Activated CD8-positive, alpha-beta memory T cell treated with anti-CD3 and anti-CD28 coated beads for 1 hour (primary cell): Measurements from ENCODE around the gene MFNG.

Source experiments
- DNase-seq, 2 donors: peaks; one replicate each; pipeline ENCODE4 v3.0.0-alpha.2; 2020; ENCODE audit warnings: low read depth in 1 of 2; ENCODE audit errors: extremely low read depth in 1 of 2

MFNG gene

GRCh38 chr22:37497062-37497599 lies 10.9 kb upstream of the MFNG start:
- DNase-seq: no peak

DNA sequence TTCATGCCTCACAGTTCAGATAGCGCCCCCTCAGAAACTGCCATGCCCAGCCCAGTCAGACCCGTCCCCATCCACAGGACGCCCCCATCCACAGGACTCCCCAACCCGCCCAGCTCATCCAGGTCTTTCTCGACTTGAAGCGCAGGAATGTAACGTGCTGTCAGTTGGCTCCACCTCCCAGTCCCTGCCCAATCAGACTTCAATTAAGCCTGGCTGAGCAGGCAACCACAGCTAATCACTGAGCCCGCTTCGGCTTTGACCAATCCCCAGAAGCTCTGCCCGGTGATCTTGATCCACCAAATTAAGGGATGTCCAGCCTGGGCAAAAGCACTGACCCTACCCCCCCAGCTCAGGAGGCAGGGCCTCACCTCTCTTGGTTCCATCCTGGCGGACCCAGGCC lies 10.5 kb upstream of the MFNG start:
- DNase-seq: no peak

GRCh38 chr22:37493979-37494378 lies 7.8 kb upstream of the MFNG start:
- no peak for DNase-seq

GRCh38 chr22:37492428-37493344 lies 6.5 kb upstream of the MFNG start:
- peak in 1 of 2 donors; percentile 25 for DNase-seq

DNA sequence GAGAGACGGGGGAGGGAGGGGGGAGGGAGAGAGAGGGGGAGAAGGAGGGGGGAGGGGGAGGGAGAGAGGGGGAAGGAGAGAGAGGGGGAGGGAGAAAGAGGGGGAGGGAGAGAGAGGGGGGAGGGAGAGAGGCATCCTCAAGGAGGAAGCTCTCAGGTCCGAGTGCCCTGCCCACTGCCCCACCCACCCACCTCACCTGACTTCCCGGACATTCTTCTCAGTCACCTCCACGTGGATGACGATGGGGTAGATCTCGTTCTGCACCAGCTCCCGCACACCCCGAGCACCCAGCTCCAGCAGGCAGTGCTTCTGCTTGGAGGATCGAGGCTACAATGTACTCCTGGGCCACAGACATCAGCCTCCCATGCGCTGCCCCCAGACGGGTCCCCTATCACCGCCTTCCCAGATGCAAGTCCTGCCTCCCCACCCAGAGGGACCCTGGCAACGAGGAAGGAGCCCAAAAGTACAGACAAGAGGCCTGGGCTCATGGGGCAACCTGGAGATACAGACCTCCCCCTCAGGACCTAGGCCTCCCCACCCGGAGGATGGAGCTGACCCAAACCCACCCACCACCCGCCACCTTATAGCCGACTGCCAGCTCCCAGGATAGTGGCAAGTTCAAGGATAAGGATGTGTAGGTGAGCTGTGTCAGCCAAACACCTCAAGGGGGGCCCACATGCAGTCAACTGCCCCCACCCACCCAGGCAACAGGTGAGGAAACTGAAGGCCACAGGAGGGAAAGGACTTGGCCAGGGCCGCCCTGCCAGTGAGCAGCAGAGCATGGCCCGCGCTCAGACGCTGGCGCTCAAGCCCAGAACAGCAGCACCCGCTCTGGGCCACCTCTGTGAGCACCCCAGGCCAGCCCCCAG lies 5.6 kb upstream of the MFNG start:
- DNase-seq: no peak

DNA sequence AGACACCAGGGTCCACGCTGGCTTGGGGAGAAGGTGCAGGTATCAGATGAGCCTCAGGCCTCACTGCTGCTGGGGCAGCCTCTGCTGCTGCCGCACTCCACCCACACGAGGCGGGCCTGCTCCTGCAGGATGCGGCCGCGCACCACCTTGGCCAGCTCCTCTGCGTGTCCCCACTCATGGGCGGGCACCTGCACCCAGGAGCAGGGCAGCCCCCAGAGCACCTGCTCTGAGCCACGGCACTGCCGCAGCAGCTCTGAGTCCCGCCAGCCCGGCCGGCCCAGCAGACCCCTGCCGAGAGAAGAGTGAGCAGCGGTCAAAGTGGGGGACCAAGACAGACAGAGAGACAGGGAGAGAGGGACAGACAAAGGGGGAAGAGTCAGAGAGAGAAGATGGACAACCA lies 4.9 kb upstream of the MFNG start:
- DNase-seq: no peak

GRCh38 chr22:37489983-37490382 lies 3.8 kb upstream of the MFNG start:
- no peak for DNase-seq

GRCh38 chr22:37488337-37489135 lies 2.4 kb upstream of the MFNG start:
- no peak for DNase-seq

DNA sequence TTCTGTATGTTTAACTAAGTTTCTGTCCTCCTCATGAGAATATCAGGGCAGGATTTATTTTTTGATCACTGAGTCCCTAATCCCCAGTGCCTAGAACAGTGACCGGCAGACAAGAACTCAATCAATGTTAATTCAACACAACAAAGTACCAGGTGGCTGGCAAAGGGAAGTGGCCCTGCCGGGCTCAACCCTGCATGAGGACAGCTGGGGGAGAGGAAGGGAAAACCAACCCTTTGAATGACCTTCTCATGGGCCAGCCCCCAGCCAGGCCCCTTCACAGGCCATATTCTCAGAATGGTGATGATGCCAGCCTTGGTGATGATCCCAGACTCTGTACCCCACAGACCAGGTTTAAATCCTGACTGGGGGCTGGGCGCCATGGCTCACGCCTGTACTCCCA lies 1.4 kb upstream of the MFNG start:
- DNase-seq: no peak

DNA sequence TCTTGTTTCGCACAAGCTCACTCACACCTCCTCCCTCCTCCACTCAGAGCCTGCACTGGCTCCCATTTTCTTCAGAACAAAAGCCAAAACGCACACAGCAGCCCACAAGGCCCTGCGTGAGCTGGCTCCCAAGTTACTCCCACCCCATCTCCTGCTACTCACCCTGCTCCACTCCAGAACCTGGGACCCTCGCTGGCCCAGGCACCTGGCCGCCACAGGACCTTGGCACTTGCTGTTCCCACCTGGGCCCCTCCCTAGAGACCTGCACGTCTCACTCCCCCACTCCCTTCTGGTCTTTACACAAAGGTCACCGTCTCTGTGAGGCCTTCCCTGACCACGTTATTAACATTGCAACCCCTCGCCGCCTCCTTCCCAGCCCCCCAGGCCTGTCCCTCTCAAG lies 945 bp upstream of the MFNG start:
- DNase-seq: no peak

DNA sequence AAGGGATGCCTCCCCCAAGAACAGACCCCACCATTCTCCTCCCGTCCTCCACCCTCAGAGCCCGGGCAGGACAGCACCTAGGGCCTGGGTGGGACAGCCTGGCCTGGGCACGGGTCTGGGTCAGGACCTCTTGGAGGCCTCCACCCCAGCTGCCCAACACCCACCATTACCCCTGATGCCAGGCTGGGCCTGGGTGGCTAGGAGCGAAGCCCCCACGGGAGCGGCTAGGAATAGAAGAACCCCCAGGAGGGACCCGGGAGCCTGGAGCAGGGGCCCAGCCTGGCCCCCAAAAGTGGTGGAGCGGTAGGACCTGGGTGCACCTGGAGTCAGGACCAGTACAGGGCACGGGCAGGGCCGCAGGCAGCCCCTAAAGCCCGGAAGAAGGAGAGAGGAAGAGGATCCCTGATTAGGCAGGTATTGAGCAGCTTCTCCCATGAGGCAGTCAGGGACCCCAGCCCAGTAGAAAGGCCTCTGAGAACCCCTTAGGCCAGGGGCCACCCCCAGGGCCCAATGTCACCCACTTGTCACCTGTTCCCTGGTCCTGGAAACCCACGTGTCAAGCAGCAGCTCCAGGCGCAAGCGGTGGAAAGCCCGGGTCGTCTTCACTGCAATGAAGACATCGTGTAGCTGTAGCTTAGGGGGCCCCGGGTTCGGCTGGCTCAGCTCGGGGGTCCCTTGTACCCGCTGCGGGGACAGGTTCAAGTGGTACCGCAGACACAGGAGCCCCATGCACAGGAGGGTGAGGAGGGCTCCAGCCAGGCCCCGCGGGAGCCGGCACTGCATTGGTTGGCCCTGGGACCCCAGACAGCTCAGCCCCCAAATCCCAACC lies 575 bp downstream of the MFNG start:
- no peak for DNase-seq

DNA sequence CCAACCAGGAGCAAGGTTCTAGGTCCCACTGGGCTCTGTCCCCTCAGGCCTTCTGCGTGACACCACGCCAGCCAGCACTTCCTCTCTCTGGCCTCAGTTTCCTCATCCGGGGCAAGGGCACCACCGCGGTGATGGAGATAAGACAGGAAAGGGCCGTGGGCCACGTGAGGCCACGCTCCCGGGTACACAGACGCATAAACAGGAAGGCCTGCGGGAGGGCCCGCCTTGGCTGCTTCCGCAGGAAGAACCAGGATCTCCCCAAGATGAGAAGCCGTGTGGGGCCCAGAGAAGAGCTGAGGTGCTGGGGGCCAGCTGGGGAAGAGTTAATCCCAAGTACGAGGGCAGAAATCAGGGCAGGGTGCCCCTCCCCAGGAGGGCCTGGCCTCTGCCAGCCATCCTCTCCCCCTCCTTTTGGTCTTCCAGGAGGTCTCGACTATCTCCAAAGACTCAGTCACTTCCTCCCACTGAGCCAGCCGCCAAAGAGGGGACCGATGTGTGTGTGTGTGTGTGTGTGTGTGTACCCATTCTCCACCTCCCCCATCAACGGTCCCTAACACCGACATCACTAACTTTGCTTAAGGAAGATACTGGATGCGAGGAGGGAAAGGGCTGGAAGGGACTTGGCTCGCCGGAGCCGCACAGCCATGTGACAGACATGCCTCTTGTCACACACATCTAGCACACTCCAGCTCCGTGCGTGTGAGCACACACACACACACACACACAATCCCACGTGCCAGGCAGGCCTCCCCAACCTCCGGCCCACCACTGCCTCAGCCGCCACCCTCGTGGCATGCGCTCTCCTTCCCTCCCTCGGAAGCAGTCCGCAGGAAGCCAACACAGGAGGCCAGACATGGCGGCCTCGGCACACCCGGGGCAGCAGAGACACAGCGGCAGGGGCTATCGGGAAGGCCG lies 1.4 kb downstream of the MFNG start:
- DNase-seq: peak; percentile 35 to 59

GRCh38 chr22:37483050-37483449 lies 3.1 kb downstream of the MFNG start:
- DNase-seq: no peak

- no peak for DNase-seq
Measured at GRCh38 chr22:37482244-37482643, 3.9 kb downstream of the MFNG start.

- no peak for DNase-seq
Measured at GRCh38 chr22:37481347-37481907, 4.8 kb downstream of the MFNG start.

- DNase-seq: no peak
Measured at GRCh38 chr22:37480387-37481346, 5.5 kb downstream of the MFNG start.

- DNase-seq: no peak
Measured at GRCh38 chr22:37479196-37479595, 7.0 kb downstream of the MFNG start.
